Mucosa of descending colon (tissue), 3 donors: ENCODE results near the gene FYCO1. TPM values are rescaled to one million over a fixed set of nuclear protein-coding genes. Genes with fewer than 3 reads are reported as not detected.
"Not testable (repeated sequence)": the region's sequence is repeated elsewhere in the genome, so short reads cannot be mapped to it uniquely, and the experiment has no call there.

ENCODE experiments used
- ATAC-seq: fragments of 200-7000 bp; cut with Tn5 transposase; one replicate; pipeline ENCODE4 v1.9.1; 2020; ENCODE audit warnings: mild to moderate bottlenecking, moderate library complexity
- DNase-seq, 3 donors: peaks; one replicate each; pipeline ENCODE4 v3.0.0-alpha.2; 2020
- H3K36me3 ChIP-seq: fragments of 200-600 bp; one replicate; pipeline ENCODE4 v1.8.0; 2021; ENCODE audit warnings: low read depth, mild to moderate bottlenecking
- H3K4me1 ChIP-seq: fragments of 200-600 bp; one replicate; pipeline ENCODE4 v1.8.0; 2021; ENCODE audit warnings: low read depth, mild to moderate bottlenecking
- H3K4me3 ChIP-seq: fragments of 200-600 bp; one replicate; pipeline ENCODE4 v1.8.0; 2021; ENCODE audit warnings: mild to moderate bottlenecking
- H3K9me3 ChIP-seq: fragments of 200-600 bp; one replicate; pipeline ENCODE4 v1.8.0; 2021; ENCODE audit warnings: mild to moderate bottlenecking
- CTCF ChIP-seq: fragments of 200-600 bp; IDR thresholded peaks from one replicate; pipeline ENCODE4 v1.8.0; 2022; ENCODE audit warnings: antibody characterized with exemption, mild to moderate bottlenecking
- intact Hi-C, 2 donors: fragments of 100-400 bp; cut with DNase I in 1 of 2; cut with micrococcal nuclease in 1 of 2; formaldehyde crosslinking; loops; one replicate each; pipeline versions ENCODE4 v1.11.0 to v1.11.1; 2022; cut with DNase I, micrococcal nuclease
- total RNA-seq, 3 donors: library from RNA; stranded (reverse); fragmentation: NEBNext Ultra II Directional in 2 of 3; extraction: Animal tissue kit (Norgen Biotek cat#: 25700) in 2 of 3; gene quantifications; one replicate each; pipeline versions ENCODE4 v1.2.1 to v1.2.4, GENCODE V29; 2021 to 2023
- donor health status: DM: no; HTN: no; CAD: no; lungs with moderate emphysema.
- donor health status: DM: no; HTN: no; CAD: no.
- donor health status: DM: no; HTN: yes; CAD: no.

FYCO1 gene
- total RNA-seq, 3 donors from 2014 or later, result 25.4 to 76.5 (median 27.7) TPM

- no peak for DNase-seq
- ATAC-seq, result no peak
- Histone ChIP-seq H3K36me3 (no peaks in the 10 kb centered on the region), H3K4me3 (no peak overlapping the region), H3K4me1 (no peaks in the 10 kb centered on the region), H3K9me3 (no peaks in the 10 kb centered on the region)
- intact Hi-C loops, result no loop called here
- TF ChIP-seq CTCF, result no peak
These were observed 11.7 kb upstream of the FYCO1 start for GRCh38 chr3:46007280-46007679.

GRCh38 chr3:46006238-46007032 is 10.8 kb upstream of the FYCO1 start:
- Histone ChIP-seq H3K4me3 (no peak overlapping the region), H3K36me3 (no peaks in the 10 kb centered on the region), H3K9me3 (no peaks in the 10 kb centered on the region), H3K4me1 (no peaks in the 10 kb centered on the region)
- no peak for TF ChIP-seq CTCF
- ATAC-seq, result peak; percentile 31
- no peak for DNase-seq
- intact Hi-C loops, result no loop called here

GRCh38 chr3:46003706-46004105 is 8.1 kb upstream of the FYCO1 start:
- H3K4me1 ChIP-seq, DNase-seq, ATAC-seq, intact Hi-C loops, H3K9me3 ChIP-seq, H3K36me3 ChIP-seq, H3K4me3 ChIP-seq: not testable (repeated sequence)

- DNase-seq, result no peak
- no peaks in the 10 kb centered on the region for H3K36me3 ChIP-seq
- no peak for ATAC-seq
- peaks cover 3% of the 10 kb centered on the region for H3K4me1 ChIP-seq
- no peaks in the 10 kb centered on the region for H3K9me3 ChIP-seq
- TF ChIP-seq CTCF, result no peak
- intact Hi-C loops, result no loop called here
- no peak overlapping the region for H3K4me3 ChIP-seq
These were observed 5.6 kb upstream of the FYCO1 start for GRCh38 chr3:46001178-46001577.

- intact Hi-C loops, result no loop called here
- DNase-seq (no peak), ATAC-seq (no peak)
- no peak overlapping the region for H3K4me3 ChIP-seq
- H3K4me1 ChIP-seq, result peaks cover 16% of the 10 kb centered on the region
- TF ChIP-seq CTCF, result no peak
- H3K9me3 ChIP-seq, result no peaks in the 10 kb centered on the region
- no peaks in the 10 kb centered on the region for H3K36me3 ChIP-seq
These were observed 2.3 kb upstream of the FYCO1 start for GRCh38 chr3:45997942-45998341.

GRCh38 chr3:45997499-45997898 is 1.9 kb upstream of the FYCO1 start:
- H3K9me3 ChIP-seq, DNase-seq: not testable (repeated sequence)

More at GRCh38 chr3:45997499-45997898, 1.9 kb upstream of the FYCO1 start:
- H3K36me3 ChIP-seq, intact Hi-C loops, ATAC-seq, H3K4me3 ChIP-seq: not testable (repeated sequence)
- H3K4me1 ChIP-seq, result peaks cover 16% of the 10 kb centered on the region
